SIG-M5 (cell line): ENCODE data around the gene AIP.
"Not testable (repeated sequence)": the region's sequence is repeated elsewhere in the genome, so short reads cannot be mapped to it uniquely, and the experiment has no call there.

Source experiments
- DNase-seq: peaks from one replicate; lab custom pipeline; 2025; lab: John Stamatoyannopoulos, UW

AIP gene

DNA sequence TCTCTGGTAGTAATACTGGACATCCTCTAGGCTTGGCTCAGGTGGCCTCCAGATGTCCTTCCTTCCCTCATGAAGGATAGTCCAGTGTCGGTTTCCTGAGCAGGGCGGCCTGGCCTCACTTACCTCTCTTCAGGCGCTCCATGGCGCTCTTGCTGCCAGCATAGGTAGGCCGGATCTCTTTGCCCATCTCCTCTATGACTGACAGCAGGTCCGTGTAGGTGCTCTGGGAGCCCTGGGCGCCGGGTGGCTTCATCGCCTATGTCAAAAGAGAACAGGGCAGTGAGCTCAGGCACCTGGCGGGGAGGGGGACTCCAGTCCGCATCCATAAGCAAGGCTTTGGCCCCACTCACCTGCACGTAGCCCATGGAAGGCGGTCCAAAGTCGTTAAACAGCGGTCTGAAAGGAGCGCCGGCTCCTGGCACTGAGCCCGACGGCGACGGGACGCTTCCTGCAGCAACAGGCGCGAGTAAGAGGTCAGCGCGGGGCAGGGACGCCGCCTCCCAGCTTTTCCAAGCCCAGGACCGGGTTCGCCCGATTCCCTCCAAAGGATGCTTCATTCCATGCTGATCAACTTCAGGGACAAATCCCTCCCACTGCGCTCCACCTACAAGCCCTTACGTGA is 24.5 kb downstream of the AIP start:
- DNase-seq = no peak

DNA sequence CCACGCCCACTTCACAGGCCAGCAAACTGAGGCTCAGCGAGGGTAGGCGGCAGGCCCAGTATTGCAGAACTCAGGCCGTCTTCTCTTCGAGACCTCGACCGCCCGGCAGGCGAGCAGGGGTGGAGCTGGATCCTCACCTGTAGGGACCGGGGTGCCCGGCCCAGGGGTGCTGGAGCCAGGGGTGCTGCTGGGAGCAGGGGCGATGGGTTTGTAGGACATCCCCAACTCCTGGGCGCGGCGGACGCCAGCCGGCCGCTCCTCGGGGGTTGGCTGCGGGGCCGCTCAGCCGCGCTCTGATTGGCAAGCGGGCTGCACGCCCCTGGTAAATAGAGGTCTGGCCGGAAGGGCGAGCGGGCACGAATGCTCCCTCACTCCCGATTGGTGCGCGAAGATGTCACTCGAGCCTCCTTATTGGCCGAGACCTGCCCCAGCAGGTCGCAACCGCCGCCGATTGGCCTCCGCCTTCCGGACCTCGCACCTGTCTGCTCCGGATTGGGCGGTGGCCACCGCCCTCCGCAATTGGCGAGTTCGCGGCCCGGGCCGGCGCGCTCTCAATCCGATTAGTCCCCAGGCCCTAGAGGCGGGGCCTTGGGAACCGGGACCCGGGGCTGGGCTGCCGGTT is 25.1 kb downstream of the AIP start, which contains the start of gene CDK2AP2:
CDK2AP2 (minus strand) TSS at position 299 of the 622 bp plus-strand sequence; CDS start at position 219, 80 bp downstream.
- peak; percentile 84 for DNase-seq

DNA sequence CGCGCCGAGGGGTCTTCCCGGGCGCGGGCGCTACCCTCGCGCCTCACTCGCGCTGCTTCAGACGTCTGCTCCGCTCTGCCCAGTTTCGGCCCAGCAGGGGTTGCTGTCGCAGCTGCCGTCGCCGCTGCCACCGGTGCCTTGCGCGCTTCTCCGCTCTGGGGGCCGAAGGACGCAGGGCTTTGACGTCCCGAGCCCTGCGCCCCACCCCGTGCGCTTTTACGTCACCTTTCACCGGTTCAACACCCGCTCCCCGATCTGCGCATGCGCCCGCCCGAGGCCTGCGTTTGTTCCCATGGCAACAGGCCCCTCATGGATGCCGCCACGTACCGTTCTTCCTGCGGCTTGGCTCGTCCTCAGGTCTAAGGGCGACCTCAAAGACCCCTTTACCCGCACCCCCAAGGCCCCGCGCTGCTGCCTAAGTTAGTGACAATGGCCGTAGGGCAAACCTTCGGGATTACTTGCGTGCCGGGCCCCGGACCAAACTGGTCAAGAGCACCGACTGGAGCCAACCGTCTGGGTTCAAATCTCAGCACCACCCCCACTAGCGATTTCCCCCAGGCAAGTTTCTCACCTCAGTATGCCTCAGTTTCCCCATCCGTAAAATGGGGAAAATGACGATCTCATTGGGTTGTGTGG is 25.8 kb downstream of the AIP start:
- peak; percentile 58 for DNase-seq

- no peak for DNase-seq
Measured at GRCh38 chr11:67510023-67510345, 27.2 kb downstream of the AIP start.

DNA sequence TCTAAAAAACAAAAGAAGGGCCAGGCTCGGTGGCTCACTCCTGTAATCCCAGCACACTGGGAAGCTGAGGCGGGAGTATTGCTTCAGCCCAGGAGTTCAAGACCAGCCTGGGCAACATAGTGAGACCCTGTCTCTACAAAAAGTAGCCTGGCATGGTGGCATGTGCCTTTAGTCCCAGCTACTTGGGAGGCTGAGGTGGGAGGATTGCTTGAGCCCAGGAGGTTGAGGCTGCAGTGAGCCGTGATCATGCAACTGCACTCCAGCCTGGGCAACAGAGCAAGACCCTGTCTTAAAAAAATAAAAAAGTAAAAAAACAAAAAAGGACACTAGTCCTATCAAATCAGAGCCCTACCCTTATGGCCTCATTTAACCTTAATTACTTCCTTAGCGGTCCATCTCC is 28.7 kb downstream of the AIP start:
- DNase-seq = not testable (repeated sequence)

- no peak for DNase-seq
Measured at GRCh38 chr11:67514116-67514515, 31.3 kb downstream of the AIP start.

DNA sequence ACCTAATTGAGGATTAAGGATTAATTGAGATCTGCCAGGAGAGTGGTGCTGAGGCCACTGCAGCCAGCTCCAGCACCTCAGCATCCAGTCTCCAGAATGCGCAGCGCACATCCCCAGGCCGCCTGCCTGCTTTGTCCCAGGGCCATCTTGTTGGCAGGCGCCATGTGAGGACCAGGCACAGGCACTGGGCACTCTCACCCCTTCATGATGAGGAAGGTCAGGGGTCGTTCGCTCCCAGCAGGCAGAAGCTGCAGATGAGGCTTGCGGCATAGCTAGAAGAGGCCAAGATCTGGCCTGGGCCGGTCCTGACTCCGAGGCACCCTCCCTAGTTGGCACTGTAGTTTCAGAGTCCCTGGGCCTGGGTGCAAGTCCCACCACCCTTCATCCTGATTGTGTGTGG is 34.0 kb downstream of the AIP start:
- no peak for DNase-seq

GRCh38 chr11:67517784-67518552 is 35.1 kb downstream of the AIP start:
- DNase-seq = no peak

DNA sequence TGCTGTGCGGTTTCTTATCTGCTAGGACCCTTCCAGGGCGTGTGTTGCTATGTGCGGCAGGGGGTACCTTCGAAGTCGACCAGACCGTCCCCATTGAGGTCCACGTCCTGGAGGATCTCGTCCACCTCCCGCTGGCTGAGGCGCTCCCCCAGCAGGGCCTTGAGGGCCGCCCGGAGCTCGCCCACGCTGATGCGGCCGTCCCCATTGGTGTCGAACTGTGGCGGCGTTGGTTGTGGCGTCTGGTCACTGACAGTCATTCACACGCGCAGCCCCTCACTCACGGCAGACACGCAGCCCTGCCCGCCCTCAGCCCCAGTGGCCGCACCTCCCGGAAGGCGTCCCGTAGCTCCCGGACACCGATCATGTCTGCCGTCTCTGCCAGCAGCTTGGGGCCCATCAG is 36.9 kb downstream of the AIP start:
- DNase-seq = no peak

GRCh38 chr11:67520856-67521824 is 38.3 kb downstream of the AIP start:
- DNase-seq = no peak

DNA sequence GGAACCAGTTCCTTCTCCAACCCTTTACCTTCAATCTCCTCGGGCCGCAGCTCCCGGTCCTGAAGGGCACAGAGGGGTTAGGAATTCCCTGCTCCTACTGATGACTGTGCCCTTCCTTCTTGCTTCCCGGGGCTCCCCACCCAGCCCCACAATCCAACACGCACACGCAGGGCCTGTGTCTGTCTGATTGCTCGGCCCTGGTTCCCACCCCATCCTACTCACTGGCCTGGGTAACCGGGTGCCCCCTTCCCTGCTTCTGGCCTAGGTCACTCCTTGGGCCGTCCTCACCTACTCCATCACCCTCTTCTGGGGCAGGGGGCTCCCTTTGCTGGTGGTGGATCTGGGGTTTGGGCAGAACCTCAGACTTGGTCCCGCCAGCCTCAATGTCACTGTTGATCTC is 39.1 kb downstream of the AIP start:
- no peak for DNase-seq

GRCh38 chr11:67522338-67522737 is 39.5 kb downstream of the AIP start:
- DNase-seq = no peak

DNA sequence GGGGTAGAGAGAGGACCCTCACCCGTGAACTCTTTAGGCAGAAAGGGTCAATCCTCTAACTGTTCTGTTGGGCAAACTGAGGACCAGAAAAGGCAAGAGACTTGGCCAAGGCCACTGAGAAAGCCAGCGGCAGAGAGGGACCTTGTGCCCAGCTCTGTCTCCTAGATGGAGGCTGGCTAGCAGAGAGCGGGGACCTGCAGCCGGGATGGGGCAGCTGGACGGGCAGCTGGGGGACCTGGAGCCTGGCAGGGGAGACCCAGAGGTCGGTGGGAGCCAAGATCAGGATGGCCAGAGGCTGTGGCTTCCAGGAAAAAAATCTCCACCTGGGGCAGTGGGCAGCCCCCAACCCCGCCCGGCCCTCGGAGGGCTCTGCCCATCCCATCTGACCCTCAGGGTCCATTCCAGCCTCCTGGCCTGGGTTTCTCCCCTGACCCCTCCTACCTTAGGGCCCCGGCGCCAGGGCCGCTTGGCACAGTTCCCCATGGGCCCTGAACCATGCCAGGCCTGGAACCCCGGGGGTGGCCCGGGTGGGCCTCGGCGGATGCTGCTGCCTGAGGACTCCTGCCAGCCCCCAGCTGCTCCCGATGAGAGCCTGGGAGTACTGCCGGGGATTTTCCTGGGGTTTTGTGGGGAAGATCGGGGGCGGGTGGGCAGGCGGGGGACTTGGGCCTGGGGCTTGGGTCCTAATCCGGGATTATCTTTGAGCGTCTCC is 40.2 kb downstream of the AIP start, which contains the start of gene CABP2:
CABP2 (minus strand) TSS at position 603 of the 712 bp plus-strand sequence; CDS start at position 483, 120 bp downstream.
- no peak for DNase-seq

- no peak for DNase-seq
Measured at GRCh38 chr11:67523556-67524479, 41.0 kb downstream of the AIP start.

- DNase-seq = no peak
Measured at GRCh38 chr11:67524480-67524808, 41.6 kb downstream of the AIP start.

DNA sequence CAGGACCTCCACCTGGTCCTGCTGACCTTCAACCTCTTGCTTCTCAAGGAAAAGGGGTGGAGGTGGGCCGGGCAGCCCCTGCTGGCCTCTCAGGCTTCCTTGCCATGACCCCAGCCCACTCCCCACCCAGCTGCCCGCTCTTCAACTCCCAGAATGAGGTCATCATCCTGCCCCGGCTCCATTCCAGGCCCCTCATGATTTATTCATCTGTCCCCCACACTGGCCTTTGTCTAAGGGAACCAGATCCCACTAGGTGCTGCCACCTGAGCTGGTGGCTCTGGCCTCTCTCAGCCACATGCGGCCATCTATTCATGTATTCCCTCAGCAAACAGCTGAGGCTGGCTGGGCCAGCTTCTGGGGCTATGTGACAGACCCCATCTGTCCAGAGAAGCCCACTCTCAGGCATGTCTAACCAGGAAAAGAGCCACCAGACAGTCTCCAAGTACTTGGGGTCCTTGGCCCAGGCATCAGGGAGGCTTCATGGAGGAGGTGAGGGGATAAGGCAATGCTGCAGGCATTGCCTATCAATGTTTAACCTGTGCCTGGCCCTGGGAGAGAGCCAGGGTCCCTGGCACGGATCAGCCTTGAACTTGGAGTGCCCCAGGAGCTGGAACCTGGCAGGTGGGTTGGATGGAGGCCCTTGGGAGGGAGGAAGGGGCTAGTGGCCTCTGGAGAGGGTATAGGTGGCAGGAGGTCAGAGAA is 42.6 kb downstream of the AIP start:
- DNase-seq = no peak

GRCh38 chr11:67528376-67528775 is 45.5 kb downstream of the AIP start:
- no peak for DNase-seq

DNA sequence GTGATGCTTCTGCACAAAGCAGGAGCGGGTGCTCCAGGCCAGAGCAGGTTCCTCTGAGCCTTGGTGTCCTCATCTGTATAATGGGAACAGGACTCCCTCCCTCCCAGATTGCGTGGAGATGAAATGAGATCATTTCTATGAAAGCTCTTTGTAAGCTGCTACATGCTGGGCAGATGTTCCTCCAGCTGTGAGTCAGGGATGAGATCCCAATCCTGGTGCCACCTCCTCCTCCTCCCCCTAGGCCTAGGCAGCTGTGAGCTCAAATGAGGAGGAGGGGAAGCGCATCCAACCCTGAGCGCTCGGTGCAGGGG is 47.4 kb downstream of the AIP start:
- no peak for DNase-seq

DNA sequence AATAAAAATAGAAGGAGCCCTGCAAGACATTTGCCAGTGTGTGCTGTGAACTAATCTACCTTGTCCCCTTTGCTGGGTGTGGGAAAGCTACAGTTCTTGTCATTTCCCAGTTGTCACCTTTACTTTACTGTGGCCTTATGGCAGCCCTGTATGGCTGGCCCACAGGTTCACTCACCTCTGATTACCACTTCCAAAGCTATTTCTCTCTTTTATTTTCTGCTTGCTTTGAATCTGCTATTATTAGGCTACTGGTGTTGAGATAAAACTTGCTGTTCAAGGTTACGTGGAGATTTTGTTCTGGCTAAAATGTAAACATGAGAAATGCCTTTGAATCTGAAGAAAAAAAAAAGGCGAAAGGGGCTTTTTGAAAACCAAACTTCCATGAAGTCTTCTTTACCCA is 50.1 kb downstream of the AIP start:
- no peak for DNase-seq
